IPS-18c (cell line): ENCODE results near the gene FKBP2.

Source experiments
- H3K4me3 ChIP-seq: 2 replicates; pipeline ENCODE4 v1.7.0; 2013; ENCODE audit warnings: low read depth, mild to moderate bottlenecking, low read length, moderate library complexity; ENCODE audit not compliant: insufficient read depth
- H3K9me3 ChIP-seq: one replicate; pipeline ENCODE4 v1.6.1; 2013; ENCODE audit warnings: mild to moderate bottlenecking, low read length, moderate library complexity; ENCODE audit not compliant: control insufficient read depth, insufficient read depth

The FKBP2 gene

GRCh38 chr11:64211181-64211872 is 29.6 kb upstream of the FKBP2 start:
- Histone ChIP-seq H3K4me3 (no peak overlapping the region), H3K9me3 (peaks cover 4% of the 10 kb centered on the region)

DNA sequence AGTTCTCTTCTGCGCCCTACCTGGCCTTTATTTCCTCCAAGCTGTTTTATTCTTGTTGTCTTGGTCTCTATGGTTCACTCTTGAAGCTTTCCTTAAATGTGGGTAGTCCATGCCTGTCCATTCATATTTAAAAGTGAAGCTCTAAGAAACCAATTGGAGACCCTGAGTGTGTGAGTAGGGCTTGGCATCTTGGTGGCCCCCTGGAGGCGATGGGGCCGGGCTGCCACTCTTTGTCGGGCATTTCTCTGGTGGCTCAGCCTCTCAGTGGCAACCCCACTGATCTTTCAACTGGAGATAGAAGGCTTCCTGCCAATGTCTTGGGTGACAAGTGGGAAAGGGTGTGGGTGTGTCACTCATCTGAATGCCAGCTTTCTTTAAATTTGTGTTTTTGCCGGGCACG is 24.0 kb upstream of the FKBP2 start:
- no peak overlapping the region for H3K4me3 ChIP-seq
- H3K9me3 ChIP-seq = peaks cover 2% of the 10 kb centered on the region

DNA sequence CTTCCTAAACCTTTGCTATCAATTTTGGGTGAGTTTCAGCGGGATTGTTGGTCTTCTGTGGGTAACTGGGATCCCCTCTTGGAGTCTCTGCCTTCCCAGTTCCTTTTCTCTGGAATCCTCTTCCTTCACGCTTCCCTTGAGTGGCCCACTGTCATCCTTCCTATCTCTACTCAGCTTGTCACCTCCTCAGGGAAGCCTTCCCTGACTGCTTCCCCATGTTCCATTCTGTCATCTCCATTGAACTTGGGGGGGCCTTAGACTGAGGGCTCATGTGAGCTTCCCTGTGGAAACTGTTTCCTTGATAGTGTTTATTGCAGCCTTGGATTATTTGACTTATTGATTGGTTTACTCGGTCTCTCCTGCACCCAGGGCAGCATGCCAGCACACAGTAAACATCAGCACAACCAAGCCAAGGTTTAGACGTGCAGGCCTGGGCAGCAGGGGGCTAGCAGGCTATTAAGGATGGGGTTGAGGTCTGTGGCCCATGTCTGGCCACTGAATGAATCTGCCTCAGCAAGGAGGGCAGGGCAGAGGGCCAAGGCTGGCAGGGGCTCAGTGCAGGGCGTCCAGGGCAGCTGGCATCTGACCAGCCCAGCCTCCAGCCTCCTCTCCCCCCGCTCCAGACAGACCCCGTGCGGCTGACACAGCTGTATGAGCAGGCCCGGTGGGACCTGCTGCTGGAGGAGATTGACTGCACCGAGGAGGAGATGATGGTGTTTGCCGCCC is 22.1 kb upstream of the FKBP2 start:
- Histone ChIP-seq H3K9me3 (peaks cover 5% of the 10 kb centered on the region), H3K4me3 (no peak overlapping the region)

GRCh38 chr11:64219354-64219684 is 21.6 kb upstream of the FKBP2 start:
- Histone ChIP-seq H3K9me3 (peaks cover 5% of the 10 kb centered on the region), H3K4me3 (no peak overlapping the region)

DNA sequence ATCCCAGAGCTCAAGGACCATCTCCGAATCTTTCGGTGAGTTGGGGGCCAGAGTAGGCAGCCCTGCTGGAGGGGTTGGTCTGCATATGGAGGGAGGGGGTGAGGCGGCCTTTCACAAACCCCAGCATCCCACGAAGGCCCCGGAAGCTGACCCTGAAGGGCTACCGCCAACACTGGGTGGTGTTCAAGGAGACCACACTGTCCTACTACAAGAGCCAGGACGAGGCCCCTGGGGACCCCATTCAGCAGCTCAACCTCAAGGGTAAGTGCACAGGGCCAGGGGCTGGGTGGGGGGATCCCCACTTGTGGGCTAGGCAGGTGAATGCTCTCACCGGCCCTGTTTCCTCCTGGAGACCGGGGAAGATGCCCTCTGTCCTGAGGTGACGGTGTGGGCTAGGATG is 21.1 kb upstream of the FKBP2 start:
- Histone ChIP-seq H3K9me3 (peaks cover 5% of the 10 kb centered on the region), H3K4me3 (no peak overlapping the region)

- peaks cover 5% of the 10 kb centered on the region for H3K9me3 ChIP-seq
These were observed 20.6 kb upstream of the FKBP2 start for GRCh38 chr11:64220271-64220670.

DNA sequence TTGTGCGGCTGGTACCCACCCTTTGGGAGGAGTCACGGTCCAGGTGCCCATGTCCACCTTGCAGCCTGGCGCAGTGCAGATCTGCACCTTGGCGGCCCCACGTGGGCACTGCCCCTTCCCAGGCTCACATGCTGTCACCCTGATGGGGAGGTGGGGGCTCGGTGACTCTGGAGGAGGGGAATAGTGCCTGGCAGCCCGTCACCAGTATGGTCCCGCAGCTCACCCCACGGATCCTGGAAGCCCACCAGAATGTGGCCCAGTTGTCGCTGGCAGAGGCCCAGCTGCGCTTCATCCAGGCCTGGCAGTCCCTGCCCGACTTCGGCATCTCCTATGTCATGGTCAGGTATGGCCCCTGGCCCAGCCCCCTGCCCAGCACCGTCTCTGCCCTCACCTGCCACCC is 20.1 kb upstream of the FKBP2 start:
- H3K4me3 ChIP-seq = no peak overlapping the region
- H3K9me3 ChIP-seq = peaks cover 5% of the 10 kb centered on the region

More at GRCh38 chr11:64220271-64220670, 20.6 kb upstream of the FKBP2 start:
- no peak overlapping the region for H3K4me3 ChIP-seq

DNA sequence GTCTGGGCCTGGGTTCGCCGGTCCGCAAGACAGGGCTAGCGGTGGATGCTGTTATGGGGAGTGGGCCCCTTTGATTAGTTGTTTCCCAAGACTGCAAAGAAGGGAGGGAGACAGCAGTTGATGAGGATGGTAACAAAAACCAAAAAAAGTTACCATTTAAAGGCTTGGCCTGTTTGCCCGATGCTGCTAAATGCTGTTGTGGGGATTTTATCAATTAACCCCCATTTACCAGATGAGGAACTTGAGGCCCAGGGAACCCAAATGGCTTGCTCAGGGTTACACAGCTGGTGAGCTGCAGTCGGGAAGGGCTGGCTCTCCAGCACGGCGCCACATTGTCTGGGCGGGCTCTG is 18.3 kb upstream of the FKBP2 start:
- no peak overlapping the region for H3K4me3 ChIP-seq
- peaks cover 5% of the 10 kb centered on the region for H3K9me3 ChIP-seq

- Histone ChIP-seq H3K4me3 (no peak overlapping the region), H3K9me3 (peaks cover 5% of the 10 kb centered on the region)
These were observed 17.8 kb upstream of the FKBP2 start for GRCh38 chr11:64223001-64223651.

DNA sequence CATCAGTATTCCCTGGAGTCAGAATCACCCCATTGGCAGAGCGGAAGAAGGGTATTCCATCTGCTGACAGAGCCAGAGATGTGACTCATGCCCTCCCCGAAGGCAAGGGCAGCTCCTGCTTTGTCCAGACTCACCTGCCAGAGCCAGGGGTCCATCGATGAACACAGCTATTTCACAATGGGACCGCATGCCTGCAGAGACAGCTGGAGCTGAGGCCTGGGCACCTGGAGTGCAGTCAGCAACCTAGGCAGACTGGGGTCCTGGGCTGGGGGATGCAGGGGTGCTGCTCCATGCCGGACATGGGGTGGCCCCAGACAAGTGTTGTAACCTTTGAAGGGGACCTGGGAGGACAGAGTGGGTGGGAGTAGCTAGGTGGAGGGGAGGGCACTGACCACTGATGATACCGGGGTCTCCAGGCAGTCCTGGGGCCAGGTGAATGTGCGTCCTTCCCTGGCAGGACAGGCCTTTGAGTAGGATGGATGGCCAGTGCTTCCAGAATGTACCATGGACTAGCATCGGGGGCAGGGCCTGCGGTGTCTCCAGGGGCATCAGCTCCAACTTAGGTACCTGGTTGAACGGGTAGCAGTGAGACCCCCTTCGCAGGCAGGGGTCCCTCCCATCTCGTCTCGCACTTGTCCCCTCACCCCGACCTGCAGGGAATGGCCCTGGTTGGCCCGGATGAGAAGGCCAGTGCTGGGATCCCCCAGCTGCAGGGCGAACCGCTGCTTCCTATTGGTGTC is 16.6 kb upstream of the FKBP2 start:
- H3K4me3 ChIP-seq = no peak overlapping the region
- H3K9me3 ChIP-seq = peaks cover 5% of the 10 kb centered on the region

DNA sequence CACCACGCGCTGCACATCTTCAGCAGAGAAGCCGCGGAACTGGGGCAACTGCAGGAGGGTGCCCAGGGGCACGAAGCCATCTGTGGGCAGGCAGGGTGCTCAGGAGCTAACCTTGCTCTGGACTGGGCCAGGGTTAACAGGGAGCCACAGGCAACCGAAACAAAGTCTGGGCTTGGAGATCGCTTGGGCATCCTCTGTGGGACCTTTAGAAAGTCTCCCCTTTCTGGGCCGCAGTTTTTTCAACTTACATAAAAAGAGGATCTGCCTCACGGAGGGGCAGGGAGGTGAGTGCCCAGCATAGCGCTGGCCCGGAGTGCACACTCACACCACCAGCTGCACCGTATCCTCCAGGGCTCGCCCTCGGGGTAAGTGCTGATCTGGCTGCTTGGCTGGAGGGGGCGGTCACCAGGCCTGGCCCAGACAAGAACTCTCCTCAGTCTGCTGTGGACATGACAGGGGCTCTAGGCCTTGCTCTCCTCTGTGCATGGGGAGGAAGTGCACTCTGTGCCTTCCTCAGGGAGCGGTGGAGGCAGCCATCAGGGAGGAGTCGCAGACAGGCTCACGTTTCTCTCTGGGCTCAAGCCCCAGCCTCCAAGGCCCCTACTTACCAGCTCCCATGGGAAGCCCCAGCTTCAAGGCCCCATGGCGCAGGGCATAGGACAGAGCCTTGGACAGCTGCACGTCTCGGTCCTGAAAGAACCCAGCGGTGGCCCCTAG is 15.8 kb upstream of the FKBP2 start:
- peaks cover 5% of the 10 kb centered on the region for H3K9me3 ChIP-seq
- peak overlapping the region; percentile 93 for H3K4me3 ChIP-seq

DNA sequence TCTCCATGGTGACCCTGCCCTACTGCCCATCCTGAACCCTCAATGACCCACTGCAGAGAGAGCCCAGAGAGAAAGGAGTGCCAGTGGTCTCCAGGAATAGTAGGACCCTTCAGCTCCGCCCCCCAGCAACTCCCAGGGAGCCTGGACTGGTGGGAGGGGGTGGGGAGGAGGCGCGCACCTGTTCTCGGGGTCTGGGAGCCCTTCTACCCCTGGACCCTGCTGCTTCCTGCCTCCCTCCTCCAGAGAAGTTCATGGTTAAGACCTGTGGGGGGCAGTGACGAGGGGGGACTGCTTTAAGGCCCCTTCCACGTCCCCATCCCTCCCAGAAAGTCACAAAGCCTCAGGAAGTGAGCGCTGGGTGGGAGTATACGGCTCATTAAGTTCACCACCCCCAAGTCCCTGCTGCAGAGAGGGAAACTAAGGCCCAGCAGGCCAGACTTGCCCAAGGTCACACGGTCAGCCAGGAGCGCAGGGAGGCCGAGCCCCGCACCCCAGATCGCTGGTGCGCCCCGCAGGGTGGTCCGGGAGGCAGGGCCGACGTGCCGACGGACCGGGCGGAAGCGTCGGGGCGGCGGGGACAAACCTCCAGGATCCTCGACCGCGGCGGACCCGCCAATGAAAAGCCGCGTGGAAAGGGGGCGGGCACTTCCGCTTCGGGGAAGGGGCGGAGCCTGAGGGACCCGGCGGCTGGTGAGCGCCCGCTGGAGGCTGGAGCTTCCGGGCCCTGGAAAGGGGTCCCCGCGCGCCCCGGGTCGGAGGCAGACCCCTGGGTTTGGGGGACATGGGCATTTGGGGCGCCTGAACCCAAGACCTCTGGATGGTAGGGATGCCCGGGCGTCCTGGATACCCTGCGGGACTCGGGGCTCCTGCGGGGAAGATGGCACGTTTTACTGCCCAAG is 15.0 kb upstream of the FKBP2 start, which contains the start of the genes NUDT22 and TRPT1:
TSS of gene NUDT22 (plus strand) at position 667 of the 899 bp plus-strand sequence. CDS start 379 bp downstream, outside the sequence.
TSS of gene TRPT1 (minus strand) at position 579 of the 899 bp plus-strand sequence. CDS start at position 253, 326 bp downstream.
- peaks cover 5% of the 10 kb centered on the region for H3K9me3 ChIP-seq
- peak within 1 kb of the TSS; percentile 93 for H3K4me3 ChIP-seq

- Histone ChIP-seq H3K4me3 (peak overlapping the region; percentile 93), H3K9me3 (peaks cover 5% of the 10 kb centered on the region)
These were observed 14.3 kb upstream of the FKBP2 start for GRCh38 chr11:64226507-64227051.

GRCh38 chr11:64227405-64227956 is 13.4 kb upstream of the FKBP2 start:
- no peak overlapping the region; the same call in 1 of the 2 replicates for H3K4me3 ChIP-seq
- peaks cover 5% of the 10 kb centered on the region for H3K9me3 ChIP-seq

- peaks cover 2% of the 10 kb centered on the region for H3K9me3 ChIP-seq
- no peak overlapping the region for H3K4me3 ChIP-seq
These were observed 11.7 kb upstream of the FKBP2 start for GRCh38 chr11:64229090-64229743.
